A673 (cell line): ENCODE results near the gene RAPGEF2.

Experiments used
- CTCF ChIP-seq: fragments of 300-800, 200-600 bp; sonication (generic); conservative IDR thresholded peaks from 2 replicates; pipeline ENCODE4 v1.5.1; 2017; ENCODE audit warnings: low read depth, mild to moderate bottlenecking, antibody characterized with exemption, low read length, moderate library complexity, mixed read lengths
- EZH2 ChIP-seq: fragments of 200-600 bp; sonication (generic); IDR thresholded peaks from 2 replicates; pipeline ENCODE4 v1.6.1; 2017; ENCODE audit warnings: borderline replicate concordance, low read depth, mild to moderate bottlenecking, mixed read lengths, antibody characterized with exemption, low read length; ENCODE audit not compliant: poor library complexity, severe bottlenecking

GRCh38 chr4:159209249-159209648, 106.4 kb downstream of the RAPGEF2 start:
- TF ChIP-seq CTCF (no peak), EZH2 (no peak)
